Measurements from ENCODE around the gene C21orf58. TPM values are rescaled to one million over a fixed set of nuclear protein-coding genes. Genes with fewer than 3 reads are reported as not detected.
"Not testable (repeated sequence)": the region's sequence is repeated elsewhere in the genome, so short reads cannot be mapped to it uniquely, and the experiment has no call there.

C21orf58 gene
- total RNA-seq, 6 donors from 2014 or later = 3.2 to 35.6 (median 6.7) TPM

DNA sequence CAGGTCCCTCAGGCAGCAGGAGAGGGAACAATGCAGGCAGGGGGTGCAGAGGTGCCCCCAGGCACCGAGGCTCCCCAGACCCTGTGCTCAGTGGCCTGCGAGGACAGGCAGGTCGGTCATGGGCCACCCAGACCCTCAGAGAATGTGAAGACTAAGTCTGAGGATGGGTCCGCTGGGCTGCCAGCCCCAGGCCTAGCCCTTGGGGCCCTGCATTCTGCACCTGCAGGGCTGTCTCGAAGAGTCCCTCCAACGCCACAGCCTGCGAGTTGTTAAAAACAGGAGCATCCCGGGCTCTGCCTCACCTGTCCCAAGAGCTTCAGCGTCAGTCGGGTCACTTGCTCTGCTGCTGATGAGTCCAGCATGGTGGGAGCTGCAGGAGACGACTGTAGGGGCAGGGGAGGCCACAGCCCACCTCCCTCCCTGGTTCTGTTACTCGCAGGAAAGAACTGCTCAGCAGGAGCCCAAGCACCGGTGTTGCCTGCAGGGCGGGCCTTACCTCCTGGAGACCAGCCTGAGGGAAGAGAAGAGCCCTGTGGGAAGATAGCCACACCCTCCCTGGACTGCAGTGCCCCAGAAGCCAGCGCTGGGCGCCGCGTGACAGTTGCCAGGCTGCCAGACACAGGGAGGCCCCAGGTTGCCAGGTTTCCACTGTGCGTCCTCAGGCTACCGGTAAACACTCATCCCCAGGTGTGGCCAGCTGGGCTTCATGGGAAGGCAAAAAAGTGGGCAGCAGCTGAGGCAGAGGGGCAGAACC lies 5.8 kb downstream of the C21orf58 start:
- peak; percentile 42 to 84 for DNase-seq
- Histone ChIP-seq H3K27me3 (no peaks in the 10 kb centered on the region), H3K9me3 (no peaks in the 10 kb centered on the region), H3K4me1 (peaks cover 10 to 28% (median 18%) of the 10 kb centered on the region in 4 donors), H3K4me3 (peak overlapping the region in 1 of 4 donors; percentile 10), H3K36me3 (no peaks in the 10 kb centered on the region), H3K27ac (no peak overlapping the region)
- TF ChIP-seq POLR2A (IDR thresholded peaks at IDR 0.05) (peak in 1 of 4 donors; percentile 28), POLR2AphosphoS5 (IDR thresholded peaks at IDR 0.05) (no peak)
- ATAC-seq (ENCODE audit: low FRiP score in 2 of 2) = peak in 1 of 2 donors; percentile 11
- 67 to 88% methylated on average over 12 to 20 of the region's 20 CpGs for WGBS, 2 donors

DNA sequence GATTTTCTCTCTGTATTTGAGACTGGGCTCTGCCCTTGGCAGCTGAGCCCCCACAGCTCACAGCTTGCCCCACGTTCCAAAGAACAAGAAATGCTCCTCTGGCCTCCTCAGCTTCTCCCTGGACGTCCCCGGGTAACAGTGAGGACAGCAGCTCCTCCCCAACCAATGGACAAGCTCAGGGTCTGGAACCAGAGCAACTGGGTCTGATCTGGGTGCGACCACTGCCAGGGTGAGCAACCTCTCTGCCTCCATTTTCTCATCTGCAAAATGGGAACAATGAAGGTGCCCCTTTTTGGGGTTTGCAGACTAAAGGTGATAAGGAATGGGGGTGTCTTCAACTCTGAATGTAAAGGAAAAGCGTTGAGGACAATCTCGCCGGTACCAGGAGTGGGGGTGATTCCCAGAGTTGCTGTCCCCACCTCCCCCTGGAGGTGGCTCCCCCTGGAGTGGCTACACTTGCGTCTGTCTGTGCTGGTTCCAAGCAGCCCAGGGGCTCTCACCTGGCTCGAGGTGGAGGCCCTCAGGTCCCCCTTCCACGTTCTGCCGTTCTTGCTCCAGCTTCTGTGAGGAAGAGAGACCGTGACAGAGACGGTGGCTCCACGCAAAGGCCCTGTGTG lies 6.9 kb downstream of the C21orf58 start:
- no peaks in the 10 kb centered on the region for H3K27me3 ChIP-seq
- no peaks in the 10 kb centered on the region for H3K36me3 ChIP-seq
- ATAC-seq (ENCODE audit: low FRiP score in 2 of 2) (no peak), DNase-seq (no peak)
- no peak overlapping the region for H3K4me3 ChIP-seq
- H3K4me1 ChIP-seq = peaks cover 0 to 17% (median 7%) of the 10 kb centered on the region in 4 donors
- no peaks in the 10 kb centered on the region for H3K9me3 ChIP-seq
- H3K27ac ChIP-seq = no peak overlapping the region
- WGBS, 2 donors = 91 to 97% methylated on average over 14 of the region's 14 CpGs
- TF ChIP-seq POLR2AphosphoS5 (IDR thresholded peaks at IDR 0.05) (no peak), POLR2A (IDR thresholded peaks at IDR 0.05) (no peak), EP300 (IDR thresholded peaks at IDR 0.05) (no peak)
- TF ChIP-seq, protein P1, sequence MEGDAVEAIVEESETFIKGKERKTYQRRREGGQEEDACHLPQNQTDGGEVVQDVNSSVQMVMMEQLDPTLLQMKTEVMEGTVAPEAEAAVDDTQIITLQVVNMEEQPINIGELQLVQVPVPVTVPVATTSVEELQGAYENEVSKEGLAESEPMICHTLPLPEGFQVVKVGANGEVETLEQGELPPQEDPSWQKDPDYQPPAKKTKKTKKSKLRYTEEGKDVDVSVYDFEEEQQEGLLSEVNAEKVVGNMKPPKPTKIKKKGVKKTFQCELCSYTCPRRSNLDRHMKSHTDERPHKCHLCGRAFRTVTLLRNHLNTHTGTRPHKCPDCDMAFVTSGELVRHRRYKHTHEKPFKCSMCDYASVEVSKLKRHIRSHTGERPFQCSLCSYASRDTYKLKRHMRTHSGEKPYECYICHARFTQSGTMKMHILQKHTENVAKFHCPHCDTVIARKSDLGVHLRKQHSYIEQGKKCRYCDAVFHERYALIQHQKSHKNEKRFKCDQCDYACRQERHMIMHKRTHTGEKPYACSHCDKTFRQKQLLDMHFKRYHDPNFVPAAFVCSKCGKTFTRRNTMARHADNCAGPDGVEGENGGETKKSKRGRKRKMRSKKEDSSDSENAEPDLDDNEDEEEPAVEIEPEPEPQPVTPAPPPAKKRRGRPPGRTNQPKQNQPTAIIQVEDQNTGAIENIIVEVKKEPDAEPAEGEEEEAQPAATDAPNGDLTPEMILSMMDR (IDR thresholded peaks at IDR 0.05) = no peak

DNA sequence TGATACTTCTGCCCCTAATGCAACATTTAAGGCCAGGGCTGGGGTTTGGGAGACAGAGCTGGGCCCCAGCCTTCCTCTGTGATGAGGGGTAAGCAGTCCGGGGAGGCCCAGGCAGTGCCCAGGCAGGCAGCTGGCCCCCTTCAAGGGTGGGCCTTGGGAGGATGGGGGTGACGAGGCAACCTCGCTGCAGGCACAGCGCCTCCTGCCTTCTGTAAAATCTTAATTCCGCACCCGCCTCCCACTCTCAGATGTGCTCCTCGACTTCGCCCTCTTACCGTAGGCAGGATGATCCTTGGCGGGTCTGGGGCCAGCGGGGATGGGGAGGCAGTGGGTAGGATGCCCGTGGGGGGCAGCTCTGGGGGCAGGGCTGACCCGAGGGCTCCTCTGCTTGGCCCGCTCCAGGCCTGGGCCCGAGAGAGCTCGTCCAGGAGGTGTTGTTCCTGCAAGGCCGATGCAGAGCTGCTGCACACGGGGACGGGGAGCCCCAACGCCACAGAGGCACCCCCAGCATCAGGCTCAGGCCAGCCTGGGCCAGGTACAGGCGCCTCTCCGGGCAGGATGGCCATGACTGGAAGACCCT lies 9.1 kb downstream of the C21orf58 start:
- no peak for DNase-seq
- ATAC-seq (ENCODE audit: low FRiP score in 2 of 2) = peak; percentile 7 to 23
- Histone ChIP-seq H3K27me3 (no peaks in the 10 kb centered on the region), H3K36me3 (no peaks in the 10 kb centered on the region), H3K4me3 (no peak overlapping the region), H3K27ac (no peak overlapping the region), H3K9me3 (no peaks in the 10 kb centered on the region), H3K4me1 (peaks cover 0 to 6% (median 0%) of the 10 kb centered on the region in 4 donors)
- 93 to 99% methylated on average over 3 to 19 of the region's 22 CpGs for WGBS, 2 donors
- TF ChIP-seq EP300 (IDR thresholded peaks at IDR 0.05) (no peak), POLR2A (IDR thresholded peaks at IDR 0.05) (no peak), POLR2AphosphoS5 (IDR thresholded peaks at IDR 0.05) (no peak)
- TF ChIP-seq, protein P1 (IDR thresholded peaks at IDR 0.05) = no peak

- H3K27me3 ChIP-seq = no peaks in the 10 kb centered on the region
- H3K36me3 ChIP-seq = peaks cover 0 to 3% (median 0%) of the 10 kb centered on the region in 4 donors
- TF ChIP-seq POLR2A (IDR thresholded peaks at IDR 0.05) (no peak), EP300 (IDR thresholded peaks at IDR 0.05) (no peak), POLR2AphosphoS5 (IDR thresholded peaks at IDR 0.05) (no peak)
- H3K9me3 ChIP-seq = no peaks in the 10 kb centered on the region
- DNase-seq (no peak), ATAC-seq (ENCODE audit: low FRiP score in 2 of 2) (no peak)
- peaks cover 0 to 1% (median 0%) of the 10 kb centered on the region in 4 donors for H3K4me1 ChIP-seq
- H3K27ac ChIP-seq = no peak overlapping the region
- 95 to 97% methylated on average over 5 of the region's 5 CpGs for WGBS, 2 donors
- no peak overlapping the region for H3K4me3 ChIP-seq
Measured at GRCh38 chr21:46312949-46313348, 10.7 kb downstream of the C21orf58 start.

DNA sequence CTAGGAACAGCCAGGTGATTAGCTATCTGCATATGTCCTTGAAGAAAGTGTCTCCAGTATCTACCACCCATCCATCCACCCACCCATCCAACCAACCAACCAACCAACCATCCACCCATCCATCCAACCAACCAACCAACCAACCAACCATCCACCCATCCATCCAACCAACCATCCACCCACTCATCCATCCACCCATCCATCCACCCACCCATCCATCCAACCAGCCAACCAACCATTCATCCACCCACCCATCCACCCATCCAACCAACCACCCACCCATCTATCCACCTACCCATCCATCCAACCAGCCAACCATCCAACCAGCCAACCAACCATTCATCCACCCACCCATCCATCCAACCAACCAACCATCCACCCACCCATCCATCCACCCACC lies 12.1 kb downstream of the C21orf58 start:
- H3K36me3 ChIP-seq = peaks cover 0 to 3% (median 0%) of the 10 kb centered on the region in 4 donors
- DNase-seq (no peak), ATAC-seq (ENCODE audit: low FRiP score in 2 of 2) (no peak)
- no peak overlapping the region for H3K4me3 ChIP-seq
- H3K27me3 ChIP-seq = no peaks in the 10 kb centered on the region
- H3K27ac ChIP-seq = no peak overlapping the region
- no peak for TF ChIP-seq POLR2A (IDR thresholded peaks at IDR 0.05)
- TF ChIP-seq POLR2AphosphoS5 (IDR thresholded peaks at IDR 0.05) = no peak
- TF ChIP-seq, protein P1 (IDR thresholded peaks at IDR 0.05) = no peak
- TF ChIP-seq EP300 (IDR thresholded peaks at IDR 0.05) = no peak
- H3K4me1 ChIP-seq = no peaks in the 10 kb centered on the region
- no peaks in the 10 kb centered on the region for H3K9me3 ChIP-seq

GRCh38 chr21:46310260-46310659 lies 13.4 kb downstream of the C21orf58 start:
- H3K4me1 ChIP-seq; DNase-seq; H3K27ac ChIP-seq; ATAC-seq (ENCODE audit: low FRiP score in 2 of 2); H3K9me3 ChIP-seq; H3K27me3 ChIP-seq; H3K36me3 ChIP-seq; H3K4me3 ChIP-seq: not testable (repeated sequence)
- 96 to 98% methylated on average over 8 of the region's 8 CpGs for WGBS, 2 donors

All from upper lobe of left lung (tissue), 6 donors.